Medulla oblongata (tissue), 1 donor: ENCODE results near the gene COL4A2.
"Not testable (repeated sequence)": the region's sequence is repeated elsewhere in the genome, so short reads cannot be mapped to it uniquely, and the experiment has no call there.

Source experiments
- DNase-seq: peaks from one replicate; pipeline ENCODE4 v3.0.0-alpha.2; 2015; ENCODE audit errors: extremely low spot score

The COL4A2 gene

GRCh38 chr13:110474713-110475112, 167.6 kb downstream of the COL4A2 start:
- no peak for DNase-seq

GRCh38 chr13:110475117-110475516, 168.0 kb downstream of the COL4A2 start:
- DNase-seq: no peak

GRCh38 chr13:110475550-110476219, 168.6 kb downstream of the COL4A2 start:
- DNase-seq: no peak

- DNase-seq: no peak
These were observed 169.1 kb downstream of the COL4A2 start for GRCh38 chr13:110476220-110476617.

- DNase-seq: no peak
These were observed 170.7 kb downstream of the COL4A2 start for GRCh38 chr13:110477706-110478245.

GRCh38 chr13:110478405-110479214, 171.5 kb downstream of the COL4A2 start:
- DNase-seq: no peak

- no peak for DNase-seq
These were observed 172.1 kb downstream of the COL4A2 start for GRCh38 chr13:110479215-110479545.

- no peak for DNase-seq
These were observed 172.6 kb downstream of the COL4A2 start for GRCh38 chr13:110479648-110480047.

GRCh38 chr13:110480161-110480560, 173.1 kb downstream of the COL4A2 start:
- no peak for DNase-seq

GRCh38 chr13:110483386-110483968, 176.4 kb downstream of the COL4A2 start:
- DNase-seq: no peak

- no peak for DNase-seq
These were observed 177.4 kb downstream of the COL4A2 start for GRCh38 chr13:110484290-110485048.

GRCh38 chr13:110485604-110486003, 178.5 kb downstream of the COL4A2 start:
- DNase-seq: no peak

GRCh38 chr13:110486061-110486715, 179.1 kb downstream of the COL4A2 start:
- DNase-seq: no peak

GRCh38 chr13:110486880-110487279, 179.8 kb downstream of the COL4A2 start:
- DNase-seq: not testable (repeated sequence)

- no peak for DNase-seq
These were observed 183.1 kb downstream of the COL4A2 start for GRCh38 chr13:110490009-110490770.

GRCh38 chr13:110491869-110492678, 185.0 kb downstream of the COL4A2 start:
- no peak for DNase-seq

GRCh38 chr13:110492679-110493593, 185.9 kb downstream of the COL4A2 start:
- DNase-seq: no peak

GRCh38 chr13:110493613-110494012, 186.5 kb downstream of the COL4A2 start:
- DNase-seq: no peak

- no peak for DNase-seq
These were observed 188.3 kb downstream of the COL4A2 start for GRCh38 chr13:110495376-110495775.
